GM12878 (cell line): ENCODE results near the gene GRK5. TPM values are rescaled to one million over a fixed set of nuclear protein-coding genes. Genes with fewer than 3 reads are reported as not detected.

Experiments used
- ATAC-seq: fragments of 200-7000 bp; cut with Tn5 transposase; 3 replicates; pipeline ENCODE4 v1.9.1; 2020; ENCODE audit warnings: mild to moderate bottlenecking, moderate library complexity
- BruUV-seq: library from RNA; stranded (reverse); fragments of 400-500 nt; replicated peaks from 2 replicates; lab custom pipeline; 2021; lab: Mats Ljungman, UMichigan
- CTCF ChIA-PET: fragments of 300-600 bp; sonication (Branson Sonifier 250); formaldehyde crosslinking; extraction: SDS; loops from one replicate; lab custom pipeline; 2021; ENCODE audit warnings: inconsistent platforms; lab: Yijun Ruan, JAX
- POLR2A ChIA-PET: fragments of 350-600 bp; formaldehyde crosslinking; extraction: SDS; loops from one replicate; lab custom pipeline; 2021; ENCODE audit warnings: inconsistent platforms; lab: Charles Lee
- RAD21 ChIA-PET: fragments of 300-600 bp; sonication (Branson Sonifier 250); formaldehyde crosslinking; loops from one replicate; lab custom pipeline; 2023; ENCODE audit warnings: antibody characterized with exemption; ENCODE audit not compliant: unreplicated experiment; lab: Charles Lee
- SMC1A ChIA-PET: fragments of 300-600 bp; sonication (Branson Sonifier 250); formaldehyde crosslinking; loops from one replicate; lab custom pipeline; 2023; ENCODE audit not compliant: unreplicated experiment, uncharacterized antibody; lab: Charles Lee
- DNase-seq: peaks from one replicate; pipeline ENCODE4 v3.0.0-alpha.2; 2011; ENCODE audit warnings: low read depth, low spot score
- FAIRE-seq: peaks from 3 replicates; lab custom pipeline; 2011; peaks lifted over from hg19 to GRCh38; lab: Jason Lieb, UNC
- H2AFZ ChIP-seq: 2 replicates; pipeline ENCODE4 v1.6.0; 2011; ENCODE audit warnings: low read depth, low read length, control low read depth; ENCODE audit not compliant: control insufficient read depth
- H3K27ac ChIP-seq: 2 replicates; pipeline ENCODE4 v1.5.1; 2011; ENCODE audit warnings: control low read depth; ENCODE audit not compliant: control insufficient read depth, insufficient read depth
- H3K27me3 ChIP-seq, 2 experiments: replicated peaks in 1 of 2; 2 replicates each; pipeline versions ENCODE4 v1.6.0 to v1.6.1; 2011; ENCODE audit warnings: low read length in 1 of 2; ENCODE audit not compliant: control insufficient read depth in 2 of 2, insufficient read depth in 2 of 2
- H3K36me3 ChIP-seq, 2 experiments: 2 replicates each; pipeline ENCODE4 v1.5.1; 2011; ENCODE audit warnings: low read length in 1 of 2; ENCODE audit not compliant: control insufficient read depth in 2 of 2, insufficient read depth in 2 of 2
- H3K4me1 ChIP-seq: 2 replicates; pipeline ENCODE4 v1.6.1; 2011; ENCODE audit warnings: mild to moderate bottlenecking, low read length, moderate library complexity, mixed read lengths; ENCODE audit not compliant: control insufficient read depth, insufficient read depth
- H3K4me2 ChIP-seq: 2 replicates; pipeline ENCODE4 v1.6.0; 2011; ENCODE audit warnings: control low read depth; ENCODE audit not compliant: control insufficient read depth, insufficient read depth
- H3K4me3 ChIP-seq: fragments of 200-600 bp; sonication (generic); 2 replicates; pipeline ENCODE4 v1.5.1; 2016
- H3K79me2 ChIP-seq: 2 replicates; pipeline ENCODE4 v1.6.0; 2011; ENCODE audit warnings: low read length; ENCODE audit not compliant: control insufficient read depth, insufficient read depth
- H3K9ac ChIP-seq: 2 replicates; pipeline ENCODE4 v1.8.0; 2011; ENCODE audit warnings: low read length, control low read depth, mixed read lengths; ENCODE audit not compliant: control insufficient read depth, insufficient read depth
- H3K9me3 ChIP-seq: replicated peaks from 3 replicates; pipeline ENCODE4 v1.5.1; 2011; ENCODE audit warnings: mild to moderate bottlenecking, low read length; ENCODE audit not compliant: control insufficient read depth, insufficient read depth
- H4K20me1 ChIP-seq: 2 replicates; pipeline ENCODE4 v1.6.0; 2011; ENCODE audit not compliant: control insufficient read depth, insufficient read depth
- CEBPZ ChIP-seq: fragments of 150-350 bp; IDR thresholded peaks from 2 replicates; pipeline ENCODE4 v1.6.1; 2016; ENCODE audit warnings: low read depth, low read length
- ELK1 ChIP-seq: IDR thresholded peaks from 2 replicates; pipeline ENCODE4 v1.6.1; 2012; ENCODE audit warnings: low read depth, low read length, improper control_type of control experiment
- POLR2AphosphoS2 ChIP-seq: IDR thresholded peaks from 2 replicates; pipeline ENCODE4 v1.6.1; 2011; ENCODE audit warnings: low read depth, mild to moderate bottlenecking, low read length, improper control_type of control experiment, moderate library complexity
- RELA ChIP-seq: fragments of 450-650 bp; IDR thresholded peaks from 2 replicates; pipeline ENCODE4 v1.8.0; 2014; ENCODE audit warnings: borderline replicate concordance; ENCODE audit not compliant: partially characterized antibody
- SMARCA5 ChIP-seq: fragments of 450-650 bp; IDR thresholded peaks from 2 replicates; pipeline ENCODE4 v1.6.1; 2017; ENCODE audit warnings: mild to moderate bottlenecking
- SUZ12 ChIP-seq: fragments of 200-600 bp; sonication (generic); IDR thresholded peaks from one replicate; pipeline ENCODE4 v1.6.1; 2018; ENCODE audit warnings: antibody characterized with exemption, mild to moderate bottlenecking; ENCODE audit not compliant: unreplicated experiment
- ZNF592 ChIP-seq: fragments of 450-650 bp; IDR thresholded peaks from 2 replicates; pipeline ENCODE4 v1.6.1; 2017; ENCODE audit warnings: mild to moderate bottlenecking, moderate library complexity
- WGBS: methylation state at CpG from one replicate; pipeline ENCODE4 v1.1.6; 2016; ENCODE audit warnings: low lambda C conversion rate; ENCODE audit not compliant: insufficient replicate concordance, insufficient coverage; ENCODE audit errors: missing lambda C conversion rate; 5-methylcytosine and 5-hydroxymethylcytosine counted together
- in situ Hi-C: fragments of 300-500 bp; cut with MboI; formaldehyde crosslinking; loops from 9 replicates; pipeline ENCODE4 v1.14.3; 2018; ENCODE audit warnings: mixed read lengths
- intact Hi-C: fragments of 100-400 bp; cut with micrococcal nuclease; formaldehyde crosslinking; loops from one replicate; pipeline ENCODE4 v1.14.2; 2022; ENCODE audit not compliant: unreplicated experiment
- polyA plus RNA-seq, 11 experiments: library from polyadenylated mRNA; depleted of rRNA in 4 of 11; unstranded in 6 of 11; stranded (reverse) in 5 of 11; fragments of >200 nt; fragmentation: Nextera tagmentation in 4 of 11; fragmentation: Illumina TruSeq in 1 of 11; extraction: Ambion mirVana in 4 of 11; extraction: Trizol in 1 of 11; gene quantifications; 1 replicate in 1 of 11; 2 replicates in 10 of 11; pipeline versions ENCODE4 v1.2.1 to v1.2.3, GENCODE V29; 2011 to 2016; ENCODE audit warnings: inconsistent platforms in 2 of 11, missing spikeins in 2 of 11, low read depth in 1 of 11
- total RNA-seq, 4 experiments: library from RNA; depleted of rRNA in 3 of 4; stranded (reverse); fragments of >200 nt in 3 of 4; fragmentation: Illumina TruSeq in 1 of 4; extraction: Trizol in 1 of 4; gene quantifications; 2 replicates each; pipeline versions ENCODE4 v1.2.1 to v1.2.3, GENCODE V29; 2013 to 2021

The GRK5 gene
- total and polyA plus RNA-seq, 10 of the 15 experiments (the other 5 are each of a cell fraction or from before 2014, with no cell fraction given), result 0.11 to 22.1 (median 10.0) TPM

GRCh38 chr10:119167041-119167440 is 40.3 kb upstream of the GRK5 start:
- RAD21 ChIA-PET, result interaction anchor here (0.6 to 1.1 kb wide), 3 partner anchors 12 to 32 kb away, joined by 3 read pairs; no protein-coding TSS in a partner anchor
- Histone ChIP-seq H3K4me1 (peaks cover 11% of the 10 kb centered on the region), H3K9ac (no peak overlapping the region), H3K36me3 (peaks cover 7 to 25% of the 10 kb centered on the region in 2 experiments), H4K20me1 (no peaks in the 10 kb centered on the region), H2AFZ (no peak overlapping the region), H3K27ac (no peak overlapping the region), H3K9me3 (no peaks in the 10 kb centered on the region), H3K4me2 (no peak overlapping the region), H3K27me3 (no peaks in the 10 kb centered on the region), H3K79me2 (peaks cover 18% of the 10 kb centered on the region), H3K4me3 (no peak overlapping the region)
- BruUV-seq, result no TSS peak
- DNase-seq, result no peak
- no peak for FAIRE-seq
- intact Hi-C loops (no loop called here), in situ Hi-C loops (no loop called here)
- POLR2A ChIA-PET, result no interaction called here
- CTCF ChIA-PET, result interaction anchor here (0.6 to 2.1 kb wide), 3 partner anchors 9 to 395 kb away, joined by 3 to 8 read pairs (median 4); no protein-coding TSS in a partner anchor
- no peak for ATAC-seq
- TF ChIP-seq SUZ12 (no peak), SMARCA5 (no peak), RELA (no peak), CEBPZ (no peak), ELK1 (no peak), ZNF592 (no peak), POLR2AphosphoS2 (no peak)
- WGBS, result 84% methylated on average over 8 of the region's 8 CpGs
- SMC1A ChIA-PET, result interaction anchor here (0.7 to 1.2 kb wide), 3 partner anchors 13 to 127 kb away, joined by 3 to 8 read pairs (median 3); no protein-coding TSS in a partner anchor
